ENCODE measurements around the gene MTMR12.

The MTMR12 gene

DNA sequence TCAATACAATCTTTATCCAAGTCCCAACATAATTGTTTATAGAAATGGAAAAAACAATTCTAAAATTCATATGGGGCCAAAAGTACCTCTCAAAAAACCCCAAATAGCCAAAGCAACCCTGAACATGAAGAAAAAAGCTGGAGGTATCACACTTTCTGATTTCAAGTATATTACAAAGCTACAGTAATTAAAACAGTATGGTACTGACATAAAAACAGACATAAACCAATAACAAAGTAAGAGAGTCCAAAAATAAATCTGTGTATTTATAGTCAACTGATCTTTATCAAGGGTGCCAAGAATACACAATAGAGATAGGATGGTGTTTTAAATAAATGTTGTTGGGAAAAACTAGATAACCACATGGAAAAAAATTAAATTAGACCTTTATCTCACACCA is 125.1 kb downstream of the MTMR12 start:
- DNase-seq: no peak

DNA sequence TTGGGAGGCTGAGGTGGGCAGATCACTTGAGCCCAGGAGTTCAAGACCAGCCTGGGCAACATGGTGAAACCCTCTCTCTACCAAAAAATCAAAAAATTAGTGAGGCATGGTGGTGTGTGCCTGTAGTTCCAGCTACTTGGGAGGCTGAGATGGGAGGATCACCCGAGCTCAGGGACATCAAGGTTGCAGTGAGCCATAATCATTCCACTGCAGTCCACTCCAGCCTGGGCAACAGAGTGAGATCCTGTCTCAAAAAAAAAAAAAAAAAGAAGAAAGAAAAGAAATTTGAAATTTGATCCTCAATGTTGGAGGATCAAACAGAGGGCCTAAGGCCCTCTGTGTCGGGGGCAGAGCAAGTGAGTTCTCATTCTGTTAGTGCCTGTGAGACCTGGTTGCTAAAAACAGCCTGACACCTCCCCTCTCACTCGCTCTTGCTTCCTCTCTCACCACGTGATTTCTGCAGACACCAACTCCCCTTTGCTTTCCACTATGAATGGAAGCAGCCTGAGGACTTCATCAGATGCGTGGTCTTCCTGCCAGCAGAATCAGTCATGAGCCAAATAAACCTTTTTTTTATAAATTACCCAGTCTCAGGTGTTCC is 130.2 kb downstream of the MTMR12 start:
- DNase-seq: no peak
